Amygdala (tissue), 56 donors: ENCODE data around the gene ZFYVE27.
A peak's percentile ranks its signal among the peaks of the same experiment; 100 is the strongest.
"Not testable (repeated sequence)": the region's sequence is repeated elsewhere in the genome, so short reads cannot be mapped to it uniquely, and the experiment has no call there.

Source experiments
- DNase-seq, 56 donors: peaks; one replicate each; lab custom pipeline; 2025; lab: John Stamatoyannopoulos, UW

ZFYVE27 gene, protein sequence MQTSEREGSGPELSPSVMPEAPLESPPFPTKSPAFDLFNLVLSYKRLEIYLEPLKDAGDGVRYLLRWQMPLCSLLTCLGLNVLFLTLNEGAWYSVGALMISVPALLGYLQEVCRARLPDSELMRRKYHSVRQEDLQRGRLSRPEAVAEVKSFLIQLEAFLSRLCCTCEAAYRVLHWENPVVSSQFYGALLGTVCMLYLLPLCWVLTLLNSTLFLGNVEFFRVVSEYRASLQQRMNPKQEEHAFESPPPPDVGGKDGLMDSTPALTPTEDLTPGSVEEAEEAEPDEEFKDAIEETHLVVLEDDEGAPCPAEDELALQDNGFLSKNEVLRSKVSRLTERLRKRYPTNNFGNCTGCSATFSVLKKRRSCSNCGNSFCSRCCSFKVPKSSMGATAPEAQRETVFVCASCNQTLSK

DNA sequence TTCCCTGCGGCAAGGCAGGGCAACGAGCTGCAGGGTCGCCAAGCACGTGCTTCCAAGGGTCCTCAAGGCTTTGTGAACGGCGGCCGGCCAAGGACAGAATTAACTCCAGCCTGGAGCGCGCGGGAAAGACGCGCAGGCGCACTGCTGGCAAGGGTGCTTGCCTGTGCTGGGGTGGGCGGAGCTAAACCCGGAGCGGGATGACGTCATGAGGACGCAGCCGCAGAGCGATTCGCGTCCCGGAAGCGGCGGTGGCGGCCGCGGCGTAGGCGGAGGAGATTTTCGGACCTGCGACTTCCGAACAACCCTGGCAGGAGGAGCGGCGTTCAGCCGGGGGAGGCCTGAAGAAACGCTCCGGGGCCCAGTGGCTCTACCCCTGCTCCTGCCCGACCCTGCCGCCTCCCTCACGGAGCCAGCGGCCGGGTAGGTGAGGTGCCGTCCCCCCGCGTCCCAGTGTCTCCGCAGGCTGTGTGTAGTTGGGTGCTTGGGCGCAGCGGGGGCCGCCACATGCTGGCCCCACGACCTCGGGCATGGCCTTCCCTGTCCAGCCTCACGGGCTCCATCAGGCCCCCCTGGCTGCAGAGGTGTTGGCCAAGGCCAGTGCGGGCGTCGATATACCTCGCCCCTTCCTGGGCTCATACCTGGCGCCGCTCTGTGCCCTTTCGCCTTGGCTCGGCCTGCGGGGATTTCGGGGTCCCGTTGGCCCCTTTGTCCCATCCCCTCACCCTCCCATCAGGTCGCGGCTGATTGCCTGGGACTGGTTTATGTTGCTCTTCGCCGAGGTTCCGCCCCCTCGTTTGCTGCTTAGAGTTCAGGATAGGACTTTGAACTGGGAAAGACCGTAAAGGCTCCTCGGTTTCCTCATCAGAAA lies at the start of gene ZFYVE27:
ZFYVE27 (plus strand) TSS at position 227 of the 868 bp plus-strand sequence. CDS start 1,350 bp downstream, outside the sequence.
- peak; percentile 35 to 95 (median 88) for DNase-seq

DNA sequence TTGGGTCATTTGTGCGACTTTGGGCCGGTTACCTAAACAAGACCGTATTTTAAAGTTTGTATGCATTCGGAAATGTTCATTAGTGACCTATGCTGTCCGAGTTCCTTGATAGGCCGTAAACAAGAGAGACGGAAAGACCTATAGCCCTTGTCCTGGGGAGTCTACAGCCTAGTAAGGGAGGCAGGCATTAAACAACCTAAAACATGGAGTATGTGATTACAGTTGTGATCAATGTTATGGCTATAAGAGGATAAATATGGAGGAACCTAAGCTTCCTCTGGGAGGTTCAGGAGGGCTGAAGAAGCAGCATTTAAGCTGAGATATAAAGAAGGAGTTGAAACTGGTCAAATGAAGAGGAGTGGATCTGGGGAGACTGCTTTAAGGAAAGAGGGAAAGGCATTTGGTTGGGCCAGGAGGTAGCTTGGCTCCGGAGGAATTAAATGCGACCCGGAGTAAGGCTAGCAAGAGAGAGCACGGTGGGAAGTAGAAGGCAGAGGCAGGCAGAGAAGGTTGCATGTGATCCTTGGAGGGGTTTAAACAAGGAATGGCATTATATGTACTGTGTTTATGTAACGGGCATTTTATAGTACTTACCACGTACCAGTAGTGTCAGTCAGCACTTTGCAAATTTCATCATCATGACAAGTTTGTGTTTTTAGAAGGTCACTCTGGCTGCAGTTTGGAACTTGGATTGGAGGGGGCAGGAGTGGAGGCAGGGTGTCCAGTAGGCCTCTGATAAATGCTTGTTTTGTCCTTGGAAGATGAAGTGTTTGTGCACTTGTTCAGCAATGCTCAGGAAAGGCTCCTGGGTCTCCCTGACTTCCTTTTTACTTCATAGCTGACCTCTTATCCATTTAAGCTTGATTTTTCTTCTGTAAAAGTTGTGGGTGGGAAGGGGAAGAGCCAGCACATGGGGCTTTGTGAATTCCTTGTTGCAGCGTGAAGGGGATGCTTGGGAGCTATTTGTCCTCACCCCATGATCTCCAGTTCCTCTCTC lies 48.8 kb upstream of the ZFYVE27 start:
- DNase-seq = peak in 1 of 56 donors; percentile 20

DNA sequence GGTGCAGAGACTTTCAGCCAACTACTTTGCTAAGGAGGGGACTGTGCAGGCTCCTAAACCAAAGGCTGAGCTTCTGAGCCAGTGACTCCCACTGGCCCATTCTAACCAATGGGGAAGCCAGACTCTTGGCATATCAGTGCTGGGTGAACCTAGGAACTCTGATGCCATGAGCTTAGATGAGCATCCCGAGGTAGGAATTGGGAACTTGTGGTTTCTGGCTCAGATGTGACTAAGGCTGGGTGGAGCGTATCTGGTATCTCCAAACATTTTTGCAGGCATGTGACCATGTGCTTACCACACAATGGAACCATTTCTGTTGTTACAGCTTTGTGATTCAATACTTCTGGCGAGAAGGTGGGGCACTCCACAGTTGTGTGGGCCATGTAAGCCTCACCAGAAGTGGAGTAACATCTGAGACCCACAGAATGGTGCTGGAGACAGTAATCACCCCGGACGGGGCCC lies 47.3 kb upstream of the ZFYVE27 start:
- DNase-seq = no peak

DNA sequence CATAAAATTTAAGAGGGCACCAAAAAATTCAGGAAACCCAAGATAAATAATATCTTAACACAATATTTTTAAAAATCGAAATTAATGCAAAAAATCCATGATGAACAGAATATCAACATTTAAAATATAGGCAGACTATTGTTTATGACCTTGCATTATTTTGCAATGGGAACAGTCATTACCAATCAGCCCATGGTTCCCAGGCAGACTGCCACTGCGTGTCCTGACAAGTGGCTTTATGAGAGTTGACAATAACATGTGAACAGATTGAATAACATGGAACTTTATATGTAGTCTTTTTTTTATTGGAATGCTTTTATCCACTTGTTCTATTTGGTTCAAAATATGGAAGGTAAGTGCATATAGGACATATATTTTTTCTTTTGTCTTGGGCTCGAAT lies 46.8 kb upstream of the ZFYVE27 start:
- no peak for DNase-seq

DNA sequence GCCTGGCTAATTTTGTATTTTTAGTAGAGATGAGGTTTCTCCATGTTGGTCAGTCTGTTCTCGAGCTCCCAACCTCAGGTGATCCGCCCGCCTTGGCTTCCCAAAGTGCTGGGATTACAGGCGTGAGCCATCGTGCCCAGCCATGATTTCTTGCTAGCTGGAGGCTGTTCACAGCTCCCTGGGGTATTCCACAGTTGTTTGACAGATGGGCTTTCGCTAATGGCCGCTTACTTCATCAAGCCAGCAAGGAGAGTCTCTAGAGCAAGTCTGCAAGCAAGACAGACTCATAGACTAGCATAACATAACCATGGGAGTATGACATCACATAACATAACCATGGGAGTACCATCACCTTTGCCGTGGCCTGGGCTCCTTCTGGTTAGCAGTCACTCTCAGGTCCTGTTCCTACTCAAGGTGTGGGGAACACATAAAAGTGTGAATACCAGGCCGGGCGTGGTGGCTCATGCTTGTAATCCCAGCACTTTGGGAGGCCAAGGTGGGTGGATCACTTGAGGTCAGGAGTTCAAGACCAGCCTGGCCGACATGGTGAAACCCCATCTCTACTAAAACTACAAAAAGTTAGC lies 38.8 kb upstream of the ZFYVE27 start:
- not testable (repeated sequence) for DNase-seq

DNA sequence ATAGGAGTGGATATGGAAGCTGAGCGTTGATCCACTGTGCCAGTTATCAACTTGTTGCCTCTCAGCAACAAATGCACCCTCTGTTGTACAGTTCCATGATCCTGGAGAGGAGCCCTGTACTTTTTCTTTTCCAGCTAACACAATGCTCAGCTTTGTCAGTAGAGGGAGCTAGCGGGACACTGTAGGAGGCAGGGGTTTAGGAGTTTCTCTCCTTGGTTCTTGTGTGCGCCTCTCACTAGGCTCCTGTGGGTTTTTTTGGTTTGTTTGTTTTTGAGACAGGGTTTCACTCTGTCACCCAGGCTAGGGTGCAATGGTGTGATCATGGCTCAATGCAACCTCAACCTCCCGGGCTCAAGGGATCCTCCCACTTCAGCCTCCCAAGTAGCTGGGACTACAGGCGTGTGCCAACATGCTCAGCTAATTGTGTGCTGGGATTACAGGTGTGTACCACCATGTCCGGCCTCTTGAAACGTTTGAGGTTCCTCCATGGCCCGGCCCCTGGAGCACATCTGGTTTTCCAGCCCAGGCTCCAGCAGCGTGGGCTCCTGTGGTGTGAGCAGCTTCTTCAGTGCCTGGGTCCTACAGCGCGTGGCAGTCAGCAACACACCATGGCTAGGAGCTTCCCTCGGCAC lies 35.4 kb upstream of the ZFYVE27 start:
- DNase-seq = peak in 36 of 56 donors; percentile 11 to 74 (median 32)

DNA sequence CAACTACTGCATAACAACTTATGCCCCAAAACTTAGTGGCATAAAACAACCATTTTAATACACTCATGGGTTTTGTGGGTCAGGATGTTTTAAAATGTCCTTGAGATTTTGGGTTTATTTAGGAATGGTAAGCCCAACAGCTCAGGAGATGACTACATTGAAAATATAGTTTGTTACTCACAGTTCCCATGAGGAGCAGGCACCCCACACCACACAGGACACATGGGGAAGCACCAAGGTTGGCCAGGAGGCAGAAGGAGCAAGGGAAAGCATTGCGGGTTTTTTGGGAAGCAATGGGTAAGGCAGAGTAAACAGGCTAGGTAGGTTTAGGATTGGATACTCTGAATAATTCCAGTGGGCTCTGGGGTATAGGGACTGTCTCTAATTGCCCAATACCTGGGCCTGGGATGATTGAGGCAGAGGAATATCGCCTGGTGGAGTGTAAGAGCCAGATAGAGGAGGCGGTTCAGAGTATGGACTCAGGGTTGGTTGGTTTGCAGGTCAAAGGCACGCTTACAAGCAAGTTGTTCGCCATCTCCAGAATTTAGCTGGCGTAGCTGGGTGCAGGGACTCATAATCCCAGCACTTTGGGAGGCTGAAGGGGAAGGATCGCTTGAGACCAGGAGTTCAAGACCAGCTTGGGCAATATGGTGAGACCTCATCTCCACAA lies 33.4 kb upstream of the ZFYVE27 start:
- no peak for DNase-seq

DNA sequence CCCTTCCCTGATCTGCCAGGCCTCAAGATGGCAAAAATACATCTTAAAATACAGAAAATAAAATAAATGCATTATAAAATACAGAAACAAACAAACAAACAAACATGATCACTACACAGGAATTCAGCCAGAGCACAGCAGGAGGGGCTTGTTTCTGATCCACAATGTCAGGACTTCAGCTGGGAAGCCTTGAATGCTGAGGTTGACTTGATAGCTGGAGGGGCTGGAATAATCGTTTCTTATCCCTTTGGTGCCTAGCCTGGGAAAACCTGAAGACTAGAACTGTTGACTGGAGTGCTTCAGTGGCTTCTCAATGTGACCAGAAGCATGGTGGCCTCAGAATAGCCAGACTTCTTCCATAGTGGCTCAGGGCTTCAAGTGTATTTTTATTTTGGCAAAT lies 32.6 kb upstream of the ZFYVE27 start:
- DNase-seq = no peak

DNA sequence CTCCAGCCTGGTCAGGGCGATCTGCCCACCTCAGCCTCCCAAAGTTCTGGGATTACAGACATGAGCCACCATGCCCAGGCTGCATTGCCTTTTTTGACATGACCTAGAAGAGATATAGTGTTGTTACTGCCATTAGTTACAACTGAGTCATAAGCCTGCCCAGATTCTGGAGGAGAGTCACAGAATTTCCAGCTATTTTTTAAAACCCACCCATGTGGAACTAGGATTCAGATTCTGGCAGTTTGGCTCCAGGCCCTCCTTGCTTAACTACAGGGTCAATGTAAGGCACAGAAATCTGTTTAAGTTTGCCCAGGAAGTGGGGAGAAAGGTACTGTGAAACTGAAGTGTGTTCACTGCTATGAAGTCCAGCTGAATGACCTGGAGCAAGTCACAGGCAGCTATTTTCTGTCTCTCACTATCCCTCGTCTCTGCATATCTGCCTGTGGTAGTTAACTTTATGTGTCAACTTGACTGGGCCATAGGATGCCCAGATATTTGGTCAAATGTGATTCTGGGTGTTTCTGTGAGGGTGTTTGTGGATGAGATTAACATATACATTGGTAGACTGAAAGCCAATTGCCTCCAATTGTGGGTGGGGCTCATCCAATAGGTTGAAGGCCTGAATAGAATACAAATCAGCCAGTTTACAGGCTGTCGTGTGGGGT lies 31.8 kb upstream of the ZFYVE27 start:
- no peak for DNase-seq

DNA sequence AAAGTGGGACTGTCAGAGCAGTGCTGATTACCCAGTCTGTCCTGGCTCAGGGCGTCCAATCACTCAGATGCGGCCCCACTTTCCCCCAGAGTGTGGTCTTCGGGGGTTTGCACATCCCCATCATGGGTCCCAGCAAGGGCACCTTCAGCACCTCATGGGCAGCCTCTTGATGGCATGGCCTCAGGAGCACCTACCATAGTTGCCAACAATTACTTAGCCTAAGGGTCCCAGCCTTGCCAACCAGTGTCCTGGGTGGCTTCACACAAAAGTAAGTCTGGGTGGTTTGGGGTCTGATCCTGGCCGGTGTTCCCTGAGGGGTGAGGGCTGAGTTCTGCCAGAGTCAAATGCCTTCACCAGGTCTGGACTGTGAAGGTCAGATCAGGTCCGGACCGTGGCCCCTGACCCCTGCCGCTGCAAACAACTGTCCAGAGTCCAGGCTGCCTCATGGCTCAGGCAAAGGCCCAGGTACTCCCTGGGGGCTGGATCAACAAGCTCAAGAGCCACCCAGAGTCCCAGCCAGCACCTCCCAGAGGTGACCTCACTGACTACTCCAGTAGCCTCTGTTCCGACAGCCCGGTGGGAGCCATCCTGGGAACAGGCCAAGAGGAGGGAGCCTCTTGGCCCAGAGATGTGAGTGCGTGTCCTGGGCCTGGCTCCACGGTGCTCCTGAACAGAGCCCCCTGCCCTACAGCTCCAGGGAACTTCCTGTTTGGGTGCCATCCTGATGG lies 29.6 kb upstream of the ZFYVE27 start:
- DNase-seq = no peak

DNA sequence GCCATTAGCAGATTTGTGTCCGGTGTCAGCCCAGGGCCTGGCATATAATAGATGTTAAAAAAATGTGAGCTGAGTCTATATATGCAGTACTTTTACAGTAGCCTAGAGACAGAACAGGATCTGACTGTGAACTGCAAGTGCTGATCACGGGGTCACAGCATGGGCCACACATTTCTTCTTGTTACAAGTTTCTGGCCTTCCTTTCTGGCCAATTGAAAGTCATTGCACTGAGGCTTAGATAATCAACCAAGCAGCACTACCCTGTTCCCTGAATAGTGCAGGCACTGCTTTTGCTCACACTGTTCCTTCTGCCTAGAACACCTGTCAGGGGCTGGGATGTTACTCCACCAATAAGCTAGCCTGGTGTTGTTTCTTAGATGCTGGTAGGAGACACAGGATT lies 28.8 kb upstream of the ZFYVE27 start:
- no peak for DNase-seq

DNA sequence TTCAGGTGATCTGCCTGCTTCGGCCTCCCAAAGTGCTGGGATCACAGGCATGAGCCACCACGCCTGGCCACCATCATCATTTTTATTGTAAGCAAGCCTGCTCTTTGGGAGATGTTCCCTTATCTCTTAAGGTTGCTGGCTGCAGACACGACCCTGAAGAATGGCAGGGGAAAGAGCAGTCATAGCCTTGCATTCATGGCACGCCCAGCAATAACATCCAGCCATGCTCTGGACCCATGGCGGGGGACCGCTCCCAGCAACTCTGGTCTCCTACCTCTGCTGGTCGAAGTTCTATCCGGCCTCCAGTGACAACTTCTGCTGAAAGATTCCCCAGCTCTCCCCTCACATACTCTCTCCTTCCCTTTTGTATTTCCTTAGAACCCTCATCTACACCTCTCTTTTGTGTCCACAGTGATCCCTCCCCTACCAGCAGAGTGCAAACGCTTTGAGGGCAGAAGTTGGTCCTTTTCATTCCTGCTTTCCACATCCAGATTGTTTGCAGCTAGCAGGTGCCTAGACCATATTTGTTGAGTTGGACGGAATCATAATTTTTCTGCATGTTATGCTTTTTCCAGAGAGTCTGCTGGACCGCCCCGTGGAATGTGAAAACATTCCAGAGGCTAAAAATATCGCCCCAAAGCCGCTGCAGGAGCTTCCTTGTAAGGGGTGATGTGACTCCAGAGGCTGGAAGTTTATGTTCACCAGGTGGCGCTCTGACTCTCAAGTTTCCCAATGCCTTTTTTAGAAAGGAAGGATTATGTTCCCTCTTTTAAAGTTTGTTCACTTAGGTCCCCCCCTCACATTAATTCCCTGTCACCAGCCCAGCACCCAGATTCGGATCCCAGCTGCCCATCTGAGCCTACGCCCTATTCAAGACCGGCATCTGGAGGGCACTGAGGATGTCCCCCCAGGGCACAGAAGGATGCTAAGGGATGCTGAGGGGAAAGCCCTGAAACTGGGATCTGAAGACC lies 27.7 kb upstream of the ZFYVE27 start:
- peak in 26 of 56 donors; percentile 9 to 73 (median 20) for DNase-seq

DNA sequence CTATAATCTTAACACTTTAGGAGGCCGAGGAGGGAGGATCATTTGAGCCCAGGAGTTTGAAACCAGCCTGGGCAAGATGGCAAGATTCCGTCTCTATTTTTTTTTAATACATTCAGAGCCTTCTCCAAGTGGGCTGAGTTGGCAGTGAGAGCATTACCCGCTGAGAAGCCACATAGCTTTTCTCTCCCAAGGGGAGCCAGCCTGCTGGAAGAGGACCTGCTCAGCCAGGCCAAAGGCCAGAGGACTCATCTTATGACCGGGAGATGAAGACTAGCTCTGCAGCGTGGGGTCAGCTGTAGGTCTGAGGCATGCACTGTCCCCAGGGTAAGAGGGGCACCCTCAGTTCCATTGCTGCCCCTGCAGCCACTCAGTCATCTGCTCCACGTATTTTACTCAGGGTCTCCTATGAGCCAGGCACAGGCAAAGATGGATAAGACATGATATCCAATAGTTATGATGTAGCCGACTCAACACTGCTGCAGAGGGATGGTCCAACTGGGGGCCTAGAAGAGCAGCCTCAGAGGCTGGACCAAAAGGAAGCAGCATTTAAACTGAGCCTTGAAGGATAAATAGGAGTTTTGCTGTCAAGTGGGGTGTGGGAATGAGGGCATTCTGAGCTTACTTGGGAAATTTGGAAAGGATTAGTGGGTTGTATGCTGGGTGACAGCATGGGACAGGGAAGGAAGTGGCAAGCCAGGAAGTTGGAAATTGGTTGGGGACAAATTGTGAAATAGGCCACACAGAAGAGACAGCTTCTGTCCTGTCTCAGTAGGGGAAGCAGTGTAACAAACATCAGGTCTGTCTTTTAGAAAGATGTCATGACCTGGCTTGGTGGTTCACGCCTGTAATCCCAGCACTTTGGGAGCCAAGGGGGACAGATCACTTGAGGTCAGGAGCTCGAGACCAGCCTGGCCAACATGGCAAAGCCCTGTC lies 25.0 kb upstream of the ZFYVE27 start:
- no peak for DNase-seq

DNA sequence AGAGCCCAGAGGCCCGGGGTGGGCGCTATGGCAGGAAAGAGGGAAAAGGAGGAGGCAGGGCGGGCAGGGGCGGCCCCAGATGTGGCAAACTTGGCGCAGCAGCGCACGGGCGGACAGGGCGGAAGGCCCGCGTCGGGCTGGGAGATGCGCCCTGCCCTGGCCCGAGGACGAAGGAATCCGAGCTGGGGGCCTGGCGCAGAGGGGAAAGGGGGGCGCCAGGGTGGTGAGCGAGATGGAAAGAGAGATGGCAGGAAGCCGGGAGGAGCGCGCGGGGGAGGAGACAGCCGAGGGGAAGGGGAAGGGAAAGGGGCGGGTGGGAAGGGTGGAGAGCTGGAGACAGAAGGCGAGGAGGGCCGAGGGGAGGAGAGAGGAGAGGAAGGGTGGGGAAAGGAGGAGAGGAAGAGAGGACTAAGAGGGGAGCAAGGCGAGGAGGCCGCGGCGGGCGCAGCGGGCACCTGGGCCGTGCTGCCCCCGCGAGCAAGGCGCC lies 23.5 kb upstream of the ZFYVE27 start, which contains the start of gene MARVELD1:
MARVELD1 (plus strand) TSS at position 392 of the 487 bp plus-strand sequence. CDS start 147 bp downstream, outside the sequence.
- peak in 20 of 56 donors; percentile 7 to 50 (median 18) for DNase-seq
